Loucy (cell line): ENCODE data around the gene FXR2.

Source experiments
- CTCF ChIP-seq: fragments of 200-600 bp; sonication (generic); conservative IDR thresholded peaks from 2 replicates; pipeline ENCODE4 v1.5.1; 2014; ENCODE audit warnings: mild to moderate bottlenecking, antibody characterized with exemption, low read length
- EZH2phosphoT487 ChIP-seq: fragments of 200-600 bp; IDR thresholded peaks from 2 replicates; pipeline ENCODE4 v1.6.1; 2018; ENCODE audit warnings: antibody characterized with exemption, mild to moderate bottlenecking, moderate library complexity, borderline replicate concordance

- TF ChIP-seq CTCF (no peak), EZH2phosphoT487 (no peak)
These were observed 25.4 kb downstream of the FXR2 start for GRCh38 chr17:7589204-7589868.
